ENCODE measurements around the gene POMT1. TPM values are rescaled to one million over a fixed set of nuclear protein-coding genes. Genes with fewer than 3 reads are reported as not detected.
"Not testable (repeated sequence)": the region's sequence is repeated elsewhere in the genome, so short reads cannot be mapped to it uniquely, and the experiment has no call there.

POMT1 gene
- polyA plus RNA-seq: 10 to 100 TPM; 14.4 to 17.9 (median 15.5) TPM

GRCh38 chr9:131502781-131503625 lies at the start of gene POMT1:
Gene POMT1, plus strand, starts transcription at chr9:131502918. Its CDS starts 1,301 bp downstream, at chr9:131504219.
- WGBS, 3 donors: 0 to 1% (median 0%) methylated on average over 80 to 83 of the region's 83 CpGs
- H3K27ac ChIP-seq (ENCODE audit: low read depth, low read length): peak within 1 kb of the TSS; percentile 32

GRCh38 chr9:131454028-131454427 lies 48.7 kb upstream of the POMT1 start:
- no peak overlapping the region for H3K27ac ChIP-seq (ENCODE audit: low read depth, low read length)

- WGBS, 3 donors: 94 to 97% (median 96%) methylated on average over 10 of the region's 10 CpGs
- H3K27ac ChIP-seq (ENCODE audit: low read depth, low read length): not testable (repeated sequence)
Observed at GRCh38 chr9:131455655-131456054, 47.1 kb upstream of the POMT1 start.

- 90 to 93% (median 92%) methylated on average over 10 of the region's 10 CpGs for WGBS, 3 donors
- no peak overlapping the region for H3K27ac ChIP-seq (ENCODE audit: low read depth, low read length)
Observed at GRCh38 chr9:131457746-131458145, 45.0 kb upstream of the POMT1 start.

GRCh38 chr9:131459056-131459455 lies 43.7 kb upstream of the POMT1 start:
- WGBS, 3 donors: 93 to 97% (median 94%) methylated on average over 10 of the region's 10 CpGs
- H3K27ac ChIP-seq (ENCODE audit: low read depth, low read length): no peak overlapping the region

- H3K27ac ChIP-seq (ENCODE audit: low read depth, low read length): no peak overlapping the region
- 83 to 100% (median 93%) methylated on average over 1 of the region's 1 CpG for WGBS, 3 donors
Observed at GRCh38 chr9:131461166-131461565, 41.6 kb upstream of the POMT1 start.

- no peak overlapping the region for H3K27ac ChIP-seq (ENCODE audit: low read depth, low read length)
- WGBS, 3 donors: 82 to 86% (median 82%) methylated on average over 24 of the region's 24 CpGs
Observed at GRCh38 chr9:131464354-131465000, 38.2 kb upstream of the POMT1 start.

- no peak overlapping the region for H3K27ac ChIP-seq (ENCODE audit: low read depth, low read length)
- 87 to 93% (median 93%) methylated on average over 6 of the region's 6 CpGs for WGBS, 3 donors
Observed at GRCh38 chr9:131465401-131465800, 37.3 kb upstream of the POMT1 start.

GRCh38 chr9:131467214-131467935 lies 35.3 kb upstream of the POMT1 start:
- H3K27ac ChIP-seq (ENCODE audit: low read depth, low read length): no peak overlapping the region
- 75 to 80% (median 78%) methylated on average over 13 of the region's 13 CpGs for WGBS, 3 donors

GRCh38 chr9:131468031-131468430 lies 34.7 kb upstream of the POMT1 start:
- WGBS, 3 donors: 90 to 93% (median 93%) methylated on average over 4 of the region's 4 CpGs
- H3K27ac ChIP-seq (ENCODE audit: low read depth, low read length): no peak overlapping the region

GRCh38 chr9:131469356-131469755 lies 33.4 kb upstream of the POMT1 start:
- 79 to 94% (median 85%) methylated on average over 6 of the region's 6 CpGs for WGBS, 3 donors

GRCh38 chr9:131469951-131470350 lies 32.8 kb upstream of the POMT1 start:
- H3K27ac ChIP-seq (ENCODE audit: low read depth, low read length): no peak overlapping the region
- WGBS, 3 donors: 91 to 95% (median 95%) methylated on average over 16 of the region's 16 CpGs

More at GRCh38 chr9:131469356-131469755, 33.4 kb upstream of the POMT1 start:
- H3K27ac ChIP-seq (ENCODE audit: low read depth, low read length): no peak overlapping the region

- no peak overlapping the region for H3K27ac ChIP-seq (ENCODE audit: low read depth, low read length)
- 98 to 99% (median 98%) methylated on average over 12 of the region's 12 CpGs for WGBS, 3 donors
Observed at GRCh38 chr9:131470581-131470991, 32.1 kb upstream of the POMT1 start.

- H3K27ac ChIP-seq (ENCODE audit: low read depth, low read length): not testable (repeated sequence)
- 90 to 100% (median 98%) methylated on average over 4 to 5 of the region's 5 CpGs for WGBS, 3 donors
Observed at GRCh38 chr9:131472085-131472484, 30.6 kb upstream of the POMT1 start.

- WGBS, 3 donors: 94 to 97% (median 94%) methylated on average over 9 of the region's 9 CpGs
- H3K27ac ChIP-seq (ENCODE audit: low read depth, low read length): no peak overlapping the region
Observed at GRCh38 chr9:131473198-131473885, 29.4 kb upstream of the POMT1 start.

- WGBS, 3 donors: 75 to 88% (median 85%) methylated on average over 10 of the region's 10 CpGs
- H3K27ac ChIP-seq (ENCODE audit: low read depth, low read length): no peak overlapping the region
Observed at GRCh38 chr9:131473891-131474290, 28.8 kb upstream of the POMT1 start.

- WGBS, 3 donors: 88 to 92% (median 90%) methylated on average over 16 of the region's 16 CpGs
- H3K27ac ChIP-seq (ENCODE audit: low read depth, low read length): no peak overlapping the region
Observed at GRCh38 chr9:131474711-131475110, 28.0 kb upstream of the POMT1 start.

GRCh38 chr9:131475111-131475955 lies 27.4 kb upstream of the POMT1 start:
- H3K27ac ChIP-seq (ENCODE audit: low read depth, low read length): no peak overlapping the region
- 90 to 95% (median 90%) methylated on average over 44 to 46 of the region's 46 CpGs for WGBS, 3 donors
